EH (cell line): ENCODE data around the gene CCDC137.

Experiments used
- DNase-seq: peaks from one replicate; pipeline ENCODE4 v3.0.0-alpha.2; 2015; ENCODE audit warnings: low read depth

The CCDC137 gene

DNA sequence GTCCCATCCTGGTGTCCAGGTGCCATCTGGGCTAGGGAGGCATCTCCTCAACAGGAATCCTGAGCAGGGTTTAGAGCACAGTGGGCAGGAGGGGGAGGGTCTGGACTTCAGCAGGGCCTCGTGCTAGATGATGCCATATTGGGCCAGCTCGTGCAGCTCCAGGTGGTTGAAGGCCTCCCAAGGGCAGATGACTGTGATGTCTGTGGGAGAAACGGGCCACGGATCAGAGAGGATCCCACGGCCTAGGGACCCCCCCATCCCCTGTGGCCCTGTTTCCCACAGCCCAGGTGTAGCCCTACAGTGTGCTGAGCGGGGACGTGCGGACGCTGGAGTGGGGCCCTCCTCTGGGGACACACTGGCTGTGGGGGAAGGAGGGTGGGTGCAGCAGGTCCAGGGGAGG lies 15.6 kb upstream of the CCDC137 start:
- DNase-seq, result no peak

GRCh38 chr17:81651692-81652091 lies 14.8 kb upstream of the CCDC137 start:
- DNase-seq, result peak; percentile 96

GRCh38 chr17:81652906-81653771 lies 13.4 kb upstream of the CCDC137 start:
- no peak for DNase-seq

DNA sequence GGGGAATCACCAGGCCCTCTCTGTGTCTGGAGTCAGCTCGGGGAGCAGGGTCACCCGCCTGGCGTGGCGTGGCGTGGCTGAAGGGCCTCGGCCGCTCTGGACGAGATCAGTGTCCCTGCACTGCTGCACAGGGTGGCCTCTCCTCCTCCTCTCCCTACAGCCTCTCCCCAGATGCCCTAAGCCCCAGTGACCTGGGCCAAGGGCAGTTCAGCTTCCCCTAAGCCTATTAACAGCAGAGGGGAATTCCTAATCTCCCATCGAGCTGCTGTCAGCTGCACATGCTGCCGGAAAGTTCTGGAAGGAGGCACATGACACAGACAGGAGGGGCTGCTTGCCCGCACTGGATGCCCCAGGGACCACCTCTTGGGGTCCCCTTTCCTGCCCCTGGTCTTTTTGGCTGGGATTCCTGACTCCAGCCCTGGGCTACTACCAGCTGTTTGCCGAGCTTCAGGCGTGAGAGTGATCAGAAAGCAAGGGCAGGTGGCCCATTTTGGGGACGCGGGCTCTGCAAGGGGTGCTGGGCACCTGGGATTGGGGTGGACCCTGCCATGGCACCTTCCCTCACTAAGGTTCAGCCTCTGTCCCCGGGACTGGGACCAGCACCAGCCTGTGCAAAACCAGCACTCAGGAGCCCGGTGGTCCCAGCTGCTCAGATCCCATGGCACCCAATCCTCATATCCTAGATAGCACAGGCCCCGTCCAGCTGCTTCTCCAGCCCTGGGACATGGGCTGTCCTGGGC lies 11.0 kb upstream of the CCDC137 start:
- no peak for DNase-seq

DNA sequence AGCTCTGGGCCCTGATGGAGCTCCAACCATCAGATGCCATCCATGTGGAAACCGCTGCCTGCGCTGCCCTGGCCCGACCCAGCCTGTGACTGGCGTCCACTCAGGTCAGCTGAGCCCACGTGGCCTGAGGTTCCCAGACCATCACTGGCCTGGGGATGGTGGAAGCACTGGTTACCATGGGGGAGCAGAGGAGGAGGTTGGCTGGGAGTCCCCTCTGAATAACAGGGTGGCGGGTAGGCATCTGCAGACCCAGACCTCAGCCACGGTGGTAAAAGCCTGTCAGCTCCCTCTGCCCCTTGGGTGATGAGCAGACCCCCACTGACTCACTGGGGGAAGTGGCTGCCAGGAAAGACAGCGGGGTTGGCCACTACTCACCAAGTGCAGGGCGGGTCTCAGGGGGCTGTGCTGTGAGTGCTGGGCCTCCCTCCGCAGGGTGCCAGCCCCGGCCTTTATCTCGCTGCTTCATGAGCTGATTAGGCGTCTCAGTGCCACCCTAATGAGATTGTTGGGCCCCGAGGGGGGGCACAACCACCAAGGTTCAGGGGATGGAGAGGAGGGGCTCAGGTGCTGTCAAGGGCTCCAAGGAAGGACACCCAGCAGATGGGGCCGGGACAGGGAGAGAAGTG lies 10.3 kb upstream of the CCDC137 start, which contains the start of gene PDE6G:
Gene PDE6G, minus strand, starts transcription at position 425 of the 626 bp plus-strand sequence. CDS start 3,237 bp downstream, outside the sequence.
- no peak for DNase-seq

DNA sequence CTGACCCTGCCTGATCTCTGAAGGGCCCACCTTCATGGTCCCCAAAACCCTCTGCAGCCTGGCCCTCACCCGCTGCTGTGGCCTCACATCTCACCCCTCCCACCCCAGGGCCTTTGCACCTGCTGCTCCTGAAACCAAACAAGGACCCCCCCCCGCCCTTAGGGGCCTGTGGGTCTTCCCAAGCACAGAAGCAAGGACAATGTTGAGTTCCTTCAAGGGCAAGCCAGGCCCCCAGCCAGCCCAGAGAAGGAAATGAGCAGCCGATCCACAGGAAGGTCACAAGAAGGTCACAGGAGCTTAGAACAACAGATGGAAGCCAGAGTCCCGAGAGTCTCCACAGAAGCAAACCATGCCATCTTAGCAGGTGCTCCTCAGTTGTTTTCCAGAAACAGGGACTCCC lies 9.7 kb upstream of the CCDC137 start:
- no peak for DNase-seq

DNA sequence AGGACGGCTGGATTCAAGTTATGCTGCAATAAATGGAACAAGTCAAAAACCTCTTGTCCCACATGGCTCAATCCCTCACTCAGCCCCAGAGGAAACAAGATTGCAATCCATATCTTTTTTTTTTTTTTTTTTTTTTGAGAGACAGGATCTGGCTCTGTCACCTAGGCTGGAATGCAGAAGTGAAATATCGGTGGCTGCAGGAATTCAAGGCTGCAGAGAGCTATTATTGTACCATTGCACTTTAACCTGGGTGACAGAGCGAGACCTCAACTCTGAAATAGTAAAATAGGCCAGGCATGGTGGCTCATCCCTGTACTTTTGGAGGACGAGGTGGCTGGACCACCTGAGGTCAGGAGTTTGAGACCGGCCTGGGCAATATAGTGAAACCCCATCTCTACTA lies 7.5 kb upstream of the CCDC137 start:
- DNase-seq, result no peak

GRCh38 chr17:81660441-81660840 lies 6.1 kb upstream of the CCDC137 start:
- no peak for DNase-seq

DNA sequence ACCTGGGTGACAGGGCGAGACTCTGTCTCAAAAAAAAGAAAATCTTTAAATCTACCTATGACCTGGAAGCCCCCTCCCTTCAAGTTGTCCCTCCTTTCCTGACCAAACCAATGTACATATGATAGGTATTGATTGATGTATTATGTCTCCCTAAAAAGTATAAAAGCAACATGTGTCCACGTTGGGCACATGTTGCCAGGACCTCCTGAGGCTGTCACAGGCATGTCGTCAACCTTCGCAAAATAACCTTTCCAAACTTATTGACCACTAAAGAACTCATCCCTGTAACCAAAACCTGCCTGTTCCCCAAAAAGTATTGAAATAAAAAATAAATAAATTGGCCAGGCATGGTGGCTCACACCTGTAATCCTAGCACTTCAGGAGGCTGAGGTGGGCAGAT lies 4.5 kb upstream of the CCDC137 start:
- DNase-seq, result no peak

- DNase-seq, result no peak
Observed at GRCh38 chr17:81664051-81664470, 2.5 kb upstream of the CCDC137 start.

DNA sequence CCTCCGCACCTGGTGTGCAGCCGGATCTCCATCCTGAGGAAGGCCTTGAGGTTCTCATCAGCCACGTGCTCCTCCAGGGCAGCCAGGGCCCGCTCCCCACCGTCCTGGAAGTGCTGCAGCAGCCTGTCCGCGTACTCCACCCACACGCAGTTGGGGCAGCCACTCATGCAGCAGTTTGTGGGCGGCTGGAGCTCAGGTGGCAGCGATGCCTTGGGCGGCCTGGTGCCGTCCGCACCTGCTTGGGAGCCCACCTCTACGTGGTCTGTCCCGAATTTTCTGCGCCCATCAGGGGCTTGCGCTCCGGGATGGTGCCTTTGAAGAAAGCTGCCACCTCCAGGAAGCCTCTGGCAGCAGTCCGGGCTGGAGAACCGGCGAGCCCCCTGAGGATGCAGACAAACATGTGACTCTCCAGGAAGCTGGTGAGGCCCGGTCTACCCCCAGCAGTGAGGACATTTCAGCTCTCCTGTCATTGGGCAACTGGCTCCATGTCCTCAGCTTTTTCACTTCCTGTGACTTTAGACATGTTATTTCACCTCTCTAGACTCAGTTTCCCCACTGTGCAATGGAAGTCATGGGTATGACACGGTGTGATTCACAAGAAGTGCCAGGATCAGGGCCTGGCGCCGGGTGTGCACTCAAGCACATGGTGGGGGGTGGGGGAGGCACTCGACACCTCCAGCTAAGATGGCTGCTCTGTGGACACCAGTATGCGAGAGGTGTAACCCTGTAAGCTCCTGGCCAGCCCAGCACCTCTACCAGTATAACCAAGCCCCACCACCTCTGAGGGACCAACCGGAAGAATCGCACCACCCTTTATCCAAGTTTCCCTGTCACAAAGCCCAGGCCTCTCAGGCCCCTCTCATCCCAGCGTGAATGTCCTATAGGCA lies 1.1 kb upstream of the CCDC137 start:
- peak; percentile 23 for DNase-seq

DNA sequence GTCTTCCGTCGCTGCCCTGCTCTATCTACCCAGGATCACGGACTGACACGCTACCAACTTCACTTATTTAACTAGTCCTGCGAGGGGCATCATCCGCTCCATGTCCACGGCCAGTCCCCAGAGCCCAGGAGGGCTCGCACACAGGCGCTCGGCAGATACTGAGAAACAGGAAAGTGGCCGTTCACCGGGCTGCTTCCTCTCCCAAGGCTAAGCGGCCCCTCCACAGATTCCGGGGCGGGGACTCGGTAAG lies 520 bp upstream of the CCDC137 start:
- DNase-seq, result no peak

GRCh38 chr17:81667754-81668153 lies 1.2 kb downstream of the CCDC137 start:
- DNase-seq, result no peak

GRCh38 chr17:81672504-81672903 lies 6.0 kb downstream of the CCDC137 start:
- DNase-seq, result no peak

DNA sequence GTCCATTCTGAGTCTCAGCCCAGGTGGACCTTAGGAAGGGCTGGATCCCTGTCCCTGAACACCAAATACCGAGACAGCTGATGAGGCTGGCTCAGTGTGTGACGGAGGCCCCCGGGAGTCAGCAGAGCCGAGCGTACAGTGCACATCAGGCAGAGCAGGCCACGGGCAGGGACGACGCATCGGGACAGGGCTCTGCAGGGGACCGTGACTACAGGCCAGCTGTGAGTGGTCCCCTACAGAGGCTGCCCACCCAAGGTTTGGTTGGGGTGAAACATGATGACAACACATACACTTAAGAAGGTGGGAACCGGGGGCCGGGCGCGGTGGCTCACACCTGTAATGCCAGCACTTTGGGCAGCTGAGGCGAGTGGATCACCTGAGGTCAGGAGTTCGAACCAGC lies 6.4 kb downstream of the CCDC137 start:
- DNase-seq, result no peak

GRCh38 chr17:81673561-81674258 lies 7.2 kb downstream of the CCDC137 start:
- no peak for DNase-seq

DNA sequence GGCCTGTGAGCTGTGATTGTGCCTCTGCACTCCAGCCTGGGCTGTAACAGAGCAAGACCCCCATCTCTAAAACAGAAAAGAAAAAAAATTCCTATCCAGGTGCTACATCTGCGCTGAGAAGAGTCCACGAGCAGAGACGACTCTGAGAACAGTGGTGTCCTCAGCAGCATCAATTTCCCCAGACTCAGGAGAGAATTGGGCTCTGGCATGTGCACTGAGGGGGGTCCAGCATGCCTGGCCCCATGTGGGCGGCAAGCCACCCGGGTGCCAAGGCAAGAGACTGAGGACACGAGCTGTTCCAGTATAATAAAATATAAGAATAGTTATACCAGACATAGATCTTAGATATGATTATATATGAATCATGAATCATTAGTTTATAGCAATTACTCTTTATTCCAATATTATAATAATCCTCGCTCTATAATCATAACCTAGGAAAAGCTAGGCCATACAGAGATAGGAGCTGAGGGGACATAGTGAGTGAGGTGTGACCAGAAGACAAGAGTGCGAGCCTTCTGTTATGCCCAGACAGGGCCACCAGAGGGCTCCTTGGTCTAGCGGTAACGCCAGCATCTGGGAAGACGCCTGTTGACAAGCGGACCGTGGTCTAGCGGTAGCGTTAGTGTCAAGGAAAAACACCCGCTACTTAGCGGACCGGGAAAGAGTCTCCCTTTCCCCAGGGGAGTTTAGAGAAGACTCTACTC lies 9.1 kb downstream of the CCDC137 start:
- peak; percentile 51 for DNase-seq

GRCh38 chr17:81676906-81677305 lies 10.4 kb downstream of the CCDC137 start:
- DNase-seq, result no peak

DNA sequence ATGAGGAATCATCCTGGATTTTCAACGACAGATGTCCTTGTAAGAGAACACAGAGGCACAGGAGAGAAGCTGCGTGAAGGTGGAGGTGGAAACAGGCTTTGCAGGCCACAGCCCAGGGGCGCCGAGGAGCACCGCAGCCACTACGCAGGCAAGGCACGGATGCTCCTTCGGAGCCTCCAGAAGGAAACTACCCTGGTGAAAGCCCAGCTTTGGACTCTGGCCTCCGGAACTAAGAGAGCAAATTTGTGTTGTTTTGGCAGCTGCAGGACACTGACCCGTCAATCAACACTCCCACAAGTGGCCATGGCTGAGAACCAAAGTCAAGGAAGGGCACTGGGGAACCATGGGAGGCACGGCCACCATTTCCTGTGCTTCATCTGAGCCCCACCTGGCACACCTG lies 13.6 kb downstream of the CCDC137 start:
- no peak for DNase-seq

DNA sequence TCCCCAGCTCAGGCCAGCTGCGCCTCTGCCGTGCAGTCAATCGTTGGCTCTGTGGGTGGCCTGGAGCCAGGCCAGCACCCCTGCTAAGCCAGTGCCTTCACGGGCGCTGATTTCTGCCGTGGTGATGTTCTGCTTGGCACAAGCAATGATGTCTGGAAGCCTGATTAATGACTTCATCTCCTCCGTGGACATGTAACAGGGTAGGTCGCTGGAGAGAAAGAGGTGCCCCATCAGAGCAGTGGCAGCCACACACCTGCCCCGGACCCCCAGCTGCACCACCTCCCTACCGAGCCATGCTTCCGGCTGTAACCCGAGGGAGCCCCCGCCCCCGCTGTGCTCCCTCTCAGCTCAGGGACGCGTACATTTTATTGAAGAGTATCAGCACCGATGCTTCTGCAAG lies 15.1 kb downstream of the CCDC137 start:
- no peak for DNase-seq
